RPMI7951 (cell line): Measurements from ENCODE around the gene SOAT2. TPM values are rescaled to one million over a fixed set of nuclear protein-coding genes. Genes with fewer than 3 reads are reported as not detected.
A peak's percentile ranks its signal among the peaks of the same experiment; 100 is the strongest.
"Not testable (repeated sequence)": the region's sequence is repeated elsewhere in the genome, so short reads cannot be mapped to it uniquely, and the experiment has no call there.

Experiments
- DNase-seq: peaks from one replicate; pipeline ENCODE4 v3.0.0-alpha.2; 2012; ENCODE audit warnings: low read depth
- total RNA-seq: library from RNA; depleted of rRNA; stranded (reverse); fragments of >200 nt; shearing (Covaris generic); gene quantifications from 2 replicates; pipeline ENCODE4 v1.2.3, GENCODE V29; 2014

SOAT2 gene
- total RNA-seq, 1 experiment from 2014 or later: not detected

DNA sequence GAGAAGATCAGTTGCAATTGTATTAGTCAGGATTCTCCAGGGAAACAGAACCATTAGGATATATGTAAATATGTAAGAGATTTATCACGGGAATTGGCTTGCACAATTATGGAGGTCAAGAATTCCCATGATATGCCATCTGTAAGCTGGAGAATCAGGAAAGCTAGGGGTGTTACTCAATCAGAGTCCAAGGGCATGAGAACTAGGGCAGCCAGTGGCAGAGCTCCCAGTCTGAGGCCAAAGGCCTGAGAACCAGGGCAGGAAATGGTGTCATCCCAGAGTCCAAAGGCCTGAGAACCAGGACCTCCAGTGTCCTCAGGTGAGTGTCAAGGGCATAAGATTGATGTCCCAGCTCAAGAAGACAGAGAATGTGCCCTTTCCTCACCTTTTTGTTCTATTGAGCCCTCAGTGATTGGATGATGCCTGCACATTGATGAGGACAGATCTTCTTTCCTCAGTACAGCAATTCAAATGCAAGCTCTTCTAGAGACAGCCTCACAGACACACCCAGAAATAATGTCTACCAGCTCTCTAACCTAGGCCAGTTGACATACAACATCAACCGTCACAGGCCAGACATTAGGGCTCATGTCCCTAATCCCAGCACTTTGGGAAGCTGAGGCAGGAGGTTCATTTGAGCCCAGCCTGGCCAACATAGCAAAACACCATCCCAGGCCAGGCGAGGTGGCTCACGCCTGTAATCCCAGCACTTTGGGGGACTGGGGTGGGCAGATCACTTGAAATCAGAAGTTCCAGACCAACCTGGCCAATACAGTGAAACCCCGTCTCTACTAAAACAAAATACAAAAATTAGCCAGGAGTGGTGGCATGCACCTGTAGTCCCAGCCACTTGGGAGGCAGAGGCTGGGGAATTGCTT lies 42.3 kb downstream of the SOAT2 start:
- DNase-seq: no peak

GRCh38 chr12:53147181-53147580 lies 43.9 kb downstream of the SOAT2 start:
- DNase-seq: no peak

- DNase-seq: no peak
Observed at GRCh38 chr12:53147653-53148052, 44.4 kb downstream of the SOAT2 start.

DNA sequence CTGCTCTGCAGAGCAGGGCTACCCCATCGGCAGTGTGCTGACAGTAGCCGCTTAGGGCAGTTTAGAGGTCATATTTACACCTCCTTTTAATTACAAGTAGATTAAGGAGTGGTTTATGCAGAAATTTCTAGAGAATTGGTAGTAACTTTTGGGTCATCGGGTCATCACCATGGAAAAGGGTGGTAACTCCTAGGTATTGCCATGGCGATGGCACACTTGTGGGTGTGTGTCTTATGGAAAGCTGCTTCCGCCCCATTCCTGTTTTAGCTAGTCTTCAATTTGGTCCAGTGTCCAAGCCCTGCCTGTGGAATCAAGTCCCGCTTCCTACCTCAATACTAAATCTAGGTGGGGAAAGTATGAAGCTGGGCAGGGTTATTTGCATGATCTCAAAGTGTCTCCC lies 47.8 kb downstream of the SOAT2 start:
- DNase-seq: no peak

DNA sequence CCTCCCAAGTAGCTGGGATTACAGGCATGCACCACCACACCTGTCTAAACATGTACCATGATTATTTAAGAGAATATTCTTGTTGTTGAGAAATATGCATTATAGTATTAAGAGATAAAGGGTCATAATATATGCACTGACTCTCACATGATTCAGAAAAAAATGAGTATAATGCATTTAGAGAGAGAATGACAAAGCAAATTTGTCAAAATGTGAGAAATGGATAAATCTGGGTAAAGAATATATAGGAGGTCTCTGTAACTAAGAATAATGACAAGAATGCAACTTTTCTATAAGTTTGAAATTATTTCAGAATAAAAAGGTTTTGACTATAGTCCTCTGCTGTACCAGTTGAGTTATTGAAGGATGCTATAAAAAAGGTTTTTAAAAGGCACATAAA lies 49.1 kb downstream of the SOAT2 start:
- no peak for DNase-seq

GRCh38 chr12:53159195-53159839 lies 56.0 kb downstream of the SOAT2 start:
- DNase-seq: peak; percentile 61

- DNase-seq: no peak
Observed at GRCh38 chr12:53160000-53160399, 56.7 kb downstream of the SOAT2 start.

DNA sequence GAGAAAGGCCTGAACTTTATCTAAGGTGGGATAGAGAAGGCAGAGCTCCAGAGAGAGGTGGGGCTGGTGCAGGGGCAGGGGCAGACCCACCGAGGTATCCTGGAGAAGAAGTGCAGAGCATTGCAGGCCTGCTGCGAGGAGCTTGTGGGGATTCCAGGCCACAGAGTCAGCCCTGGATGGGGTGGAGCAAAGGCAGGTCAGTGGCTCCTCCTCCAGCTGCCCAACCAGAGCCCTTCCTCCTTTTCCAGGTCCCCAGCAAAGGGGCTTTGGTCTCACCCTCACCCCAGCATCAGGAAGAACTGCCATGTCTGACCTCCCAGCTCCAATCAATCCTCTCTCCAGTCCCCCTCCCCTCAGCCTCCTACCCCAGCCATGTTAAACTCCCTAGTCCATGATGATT lies 57.4 kb downstream of the SOAT2 start:
- no peak for DNase-seq

DNA sequence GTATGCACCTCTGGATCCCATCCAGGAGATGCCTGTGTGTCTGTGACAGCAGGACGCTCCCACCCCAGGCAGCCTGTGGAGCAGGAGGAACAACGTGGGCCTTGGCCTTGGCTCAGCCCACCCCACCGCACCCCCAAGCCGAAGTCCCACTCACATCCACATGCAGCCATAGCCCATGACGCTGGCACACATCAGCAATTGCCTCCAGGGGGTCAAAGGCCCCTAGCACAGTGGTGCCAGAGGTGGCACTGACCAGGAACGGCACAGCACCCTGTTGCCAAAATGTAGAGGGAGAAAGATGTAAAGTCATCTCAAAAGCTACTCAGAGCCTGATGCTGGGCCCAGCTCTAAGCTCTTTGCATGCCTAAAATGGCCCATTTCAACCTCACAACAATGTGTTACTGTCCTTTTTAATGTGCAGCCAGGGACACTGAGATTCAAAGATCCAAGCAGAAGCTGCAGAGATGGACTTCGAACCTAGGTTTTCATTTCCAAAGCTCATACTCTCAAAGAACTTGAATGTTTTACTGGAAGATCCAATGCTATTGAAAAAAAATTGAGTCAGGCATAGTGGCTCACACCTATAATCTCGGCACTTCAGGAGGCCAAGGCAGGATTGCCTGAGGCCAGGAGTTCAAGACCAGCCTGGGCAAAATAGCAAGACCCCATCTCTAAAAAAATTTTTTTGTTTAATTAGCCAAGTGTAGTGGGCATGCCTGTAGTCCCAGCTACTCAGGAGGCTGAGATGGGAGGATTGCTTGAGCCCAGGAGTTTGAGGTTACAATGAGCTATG lies 58.0 kb downstream of the SOAT2 start:
- no peak for DNase-seq

- DNase-seq: not testable (repeated sequence)
Observed at GRCh38 chr12:53163008-53163407, 59.7 kb downstream of the SOAT2 start.

DNA sequence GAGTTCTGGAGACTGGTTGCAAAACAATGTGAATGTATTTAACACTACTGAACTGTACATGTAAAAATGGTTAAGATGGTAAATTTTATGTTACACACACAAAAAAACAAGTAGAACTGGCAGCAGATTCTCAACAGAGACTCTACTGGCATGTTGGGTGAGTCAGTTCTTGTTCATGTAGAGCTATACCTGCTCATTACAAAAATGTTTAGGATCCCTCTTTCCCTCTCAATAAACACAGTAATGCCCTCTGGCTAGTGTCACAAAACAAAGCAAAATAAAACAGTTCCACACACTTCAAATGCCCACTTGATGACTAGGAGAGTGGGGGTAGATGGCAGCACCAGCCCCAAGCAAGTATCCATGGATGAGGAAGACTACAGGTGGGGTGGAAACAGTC lies 63.6 kb downstream of the SOAT2 start:
- no peak for DNase-seq

GRCh38 chr12:53169644-53170043 lies 66.4 kb downstream of the SOAT2 start:
- no peak for DNase-seq

- no peak for DNase-seq
Observed at GRCh38 chr12:53170215-53170614, 66.9 kb downstream of the SOAT2 start.

DNA sequence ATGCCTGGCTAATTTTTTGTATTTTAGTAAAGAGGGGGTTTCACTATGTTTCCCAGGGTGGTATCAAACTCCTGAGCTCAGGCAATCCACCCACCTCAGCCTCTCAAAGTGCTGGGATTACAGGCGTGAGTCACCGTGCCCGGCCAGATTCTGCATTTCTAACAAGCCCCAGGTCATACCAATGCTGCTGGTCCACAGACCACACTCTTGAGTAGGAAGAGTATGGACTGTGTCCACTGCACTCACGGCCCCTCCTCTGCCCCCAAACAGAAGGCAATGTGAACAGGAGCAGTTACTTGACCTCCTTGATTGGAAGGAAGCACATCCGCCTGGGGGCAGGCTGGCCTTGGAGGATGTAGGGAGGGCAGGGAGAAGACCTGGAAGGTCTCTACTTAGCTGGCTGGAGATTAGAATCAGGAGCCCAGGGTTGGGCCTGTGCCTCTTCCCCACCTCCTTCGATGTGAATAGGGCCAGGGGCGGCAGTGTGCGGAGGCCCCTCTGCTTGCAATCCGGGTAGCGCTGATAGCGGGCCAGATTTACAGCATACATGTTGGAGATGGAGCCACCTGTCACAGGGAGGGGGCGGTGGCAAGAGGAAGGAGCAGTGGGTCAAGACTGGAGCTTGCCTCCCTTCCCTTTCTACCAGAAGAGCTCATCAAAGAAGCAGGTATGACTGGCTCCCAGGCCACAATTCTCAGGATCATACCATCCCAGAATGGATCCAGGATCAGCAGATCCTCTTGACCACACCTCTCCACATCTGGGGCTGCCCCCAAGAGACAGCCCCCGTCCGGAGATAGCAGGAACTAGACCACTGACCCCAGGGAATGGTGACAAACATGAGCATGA lies 67.8 kb downstream of the SOAT2 start:
- DNase-seq: no peak

DNA sequence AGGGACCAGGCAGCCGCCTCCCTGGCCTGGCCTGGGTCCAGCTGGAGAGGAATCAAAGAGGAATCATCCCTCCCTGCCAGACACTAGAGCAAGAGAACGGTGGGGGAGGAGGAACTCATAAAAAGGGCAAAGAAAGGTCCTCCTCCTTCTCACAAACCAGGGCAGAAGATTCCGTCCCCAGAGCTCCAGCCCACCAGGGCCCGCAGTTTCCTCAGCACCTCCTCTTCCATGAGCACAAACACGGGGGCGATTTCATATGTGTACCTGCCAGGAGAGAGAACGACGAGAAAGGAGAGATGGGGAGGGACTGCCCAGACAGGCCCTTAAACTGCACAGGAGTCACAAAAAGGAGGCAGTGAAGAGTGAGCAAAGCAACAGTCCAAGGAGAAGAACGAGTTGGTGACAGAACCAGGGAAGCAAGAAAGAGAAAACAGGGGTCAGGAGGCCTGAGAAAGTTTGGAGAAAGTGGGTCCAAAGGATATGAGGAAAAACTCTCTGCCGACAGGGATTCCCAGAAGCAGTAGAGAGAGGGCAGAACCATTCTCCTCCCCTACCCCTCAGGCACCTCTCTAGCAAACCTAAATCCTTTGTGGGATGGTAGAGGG lies 68.5 kb downstream of the SOAT2 start:
- DNase-seq: peak; percentile 39

DNA sequence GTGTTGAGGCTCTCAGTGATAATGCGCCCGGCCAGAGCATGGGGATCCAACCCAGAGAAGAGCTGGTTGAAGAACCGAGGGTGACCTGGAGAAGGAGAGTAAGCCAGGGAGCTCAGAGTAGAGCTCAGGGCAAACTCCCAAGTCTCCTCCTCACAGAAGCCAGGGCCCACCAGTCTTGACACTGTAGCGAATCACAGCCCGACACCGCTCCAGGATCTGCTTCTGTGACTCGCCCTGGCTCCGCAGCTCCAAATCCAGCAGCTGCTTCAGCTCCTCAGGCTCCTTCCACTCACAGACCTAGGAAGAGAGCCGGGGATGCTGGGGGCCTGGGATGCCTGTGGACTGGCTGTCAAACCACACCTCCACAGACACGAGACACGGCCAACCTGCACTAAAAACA lies 69.1 kb downstream of the SOAT2 start:
- peak; percentile 28 for DNase-seq

DNA sequence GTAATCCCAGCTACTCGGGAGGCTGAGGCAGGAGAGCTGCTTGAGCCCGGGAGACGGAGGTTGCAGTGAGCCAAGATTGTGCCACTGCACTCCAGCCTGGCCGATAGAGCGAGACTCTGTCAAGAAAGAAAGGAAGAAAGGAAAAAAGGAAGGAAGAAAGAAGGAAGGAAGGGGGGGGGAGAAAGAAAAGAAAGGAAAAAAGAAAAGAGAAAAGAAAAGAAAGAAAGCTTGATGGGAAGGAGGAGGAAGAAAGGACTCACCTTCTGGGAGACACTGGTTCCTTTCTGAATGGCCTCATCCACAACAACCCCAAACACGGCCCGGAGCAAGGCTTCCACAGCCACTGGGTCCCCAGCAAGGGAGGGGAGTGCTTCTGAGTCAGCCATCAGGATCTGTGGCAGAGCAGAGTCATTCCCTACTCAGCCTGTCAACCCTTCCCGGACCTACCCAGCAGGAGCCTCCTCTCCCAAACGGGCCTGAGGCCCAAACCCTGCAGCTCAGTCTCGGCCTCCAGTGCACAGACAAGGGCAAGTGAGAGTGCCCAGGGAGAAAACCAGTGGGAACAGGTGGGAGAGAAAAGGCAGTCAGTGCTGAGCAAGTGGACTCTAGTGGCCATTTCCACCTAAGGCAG lies 69.9 kb downstream of the SOAT2 start:
- peak; percentile 58 for DNase-seq
